SK-N-SH (cell line): ENCODE results near the gene IKZF1. TPM values are rescaled to one million over a fixed set of nuclear protein-coding genes. Genes with fewer than 3 reads are reported as not detected.

ENCODE experiments used
- CTCF ChIA-PET: fragments of 300-600, 350-600 bp; formaldehyde crosslinking; extraction: SDS; loops from one replicate; lab custom pipeline; 2021; lab: Yijun Ruan, JAX
- POLR2A ChIA-PET: fragments of 350-600 bp; sonication (Branson Sonifier 250); formaldehyde crosslinking; extraction: SDS; loops from one replicate; lab custom pipeline; 2020; ENCODE audit warnings: antibody characterized with exemption, inconsistent platforms; lab: Yijun Ruan, JAX
- DNase-seq: peaks from one replicate; pipeline ENCODE4 v3.0.0; 2012
- H2AFZ ChIP-seq: fragments of 200-600 bp; sonication (generic); 2 replicates; pipeline ENCODE4 v1.8.1; 2016; ENCODE audit warnings: antibody characterized with exemption, mild to moderate bottlenecking, low read depth
- H3F3A ChIP-seq: fragments of 200-600 bp; sonication (generic); replicated peaks from 2 replicates; pipeline ENCODE3; 2016; ENCODE audit warnings: antibody characterized with exemption, mild to moderate bottlenecking; ENCODE audit not compliant: insufficient read depth
- H3K27ac ChIP-seq, 2 experiments: fragments of 200-500 bp in 1 of 2; fragments of 200-600 bp in 1 of 2; sonication (Bioruptor generic) in 1 of 2; sonication (generic), shearing (Covaris generic) in 1 of 2; 2 replicates each; pipeline versions ENCODE4 v1.5.1 to v1.6.1; 2014 to 2016; ENCODE audit warnings: low read depth in 2 of 2, inconsistent platforms in 1 of 2, low read length in 1 of 2, mild to moderate bottlenecking in 1 of 2, mixed read lengths in 1 of 2
- H3K27me3 ChIP-seq: fragments of 200-600 bp; sonication (generic), shearing (Covaris generic); 2 replicates; pipeline ENCODE4 v1.6.1; 2016; ENCODE audit warnings: mixed run types; ENCODE audit not compliant: insufficient read depth
- H3K36me3 ChIP-seq, 2 experiments: fragments of 200-500 bp in 1 of 2; fragments of 200-600 bp in 1 of 2; sonication (Bioruptor generic) in 1 of 2; sonication (generic) in 1 of 2; replicated peaks in 1 of 2; 2 replicates each; pipeline versions ENCODE3 to v1.5.1; 2014 to 2016; ENCODE audit warnings: low read length in 1 of 2, mild to moderate bottlenecking in 1 of 2; ENCODE audit not compliant: insufficient read depth in 2 of 2, control insufficient read depth in 1 of 2
- H3K4me1 ChIP-seq, 2 experiments: fragments of 200-500 bp in 1 of 2; fragments of 200-600 bp in 1 of 2; sonication (Bioruptor generic) in 1 of 2; sonication (generic), shearing (Covaris generic) in 1 of 2; 2 replicates each; pipeline versions ENCODE4 v1.5.1 to v1.6.1; 2014 to 2016; ENCODE audit warnings: low read depth in 1 of 2, low read length in 1 of 2, mixed run types in 1 of 2; ENCODE audit not compliant: insufficient read depth in 2 of 2, control insufficient read depth in 1 of 2
- H3K4me2 ChIP-seq: fragments of 200-600 bp; sonication (generic), shearing (Covaris generic); 2 replicates; pipeline ENCODE4 v1.6.1; 2017; ENCODE audit warnings: mixed run types
- H3K4me3 ChIP-seq, 2 experiments: fragments of 200-500 bp in 1 of 2; fragments of 200-600 bp in 1 of 2; sonication (Bioruptor generic) in 1 of 2; sonication (generic), shearing (Covaris generic) in 1 of 2; 2 replicates each; pipeline versions ENCODE4 v1.5.1 to v1.8.1; 2014 to 2016; ENCODE audit warnings: low read depth in 2 of 2, inconsistent platforms in 1 of 2, low read length in 1 of 2, mild to moderate bottlenecking in 1 of 2, mixed read lengths in 1 of 2, moderate library complexity in 1 of 2
- H3K79me2 ChIP-seq: fragments of 200-600 bp; sonication (generic); 2 replicates; pipeline ENCODE4 v1.8.1; 2017; ENCODE audit warnings: mild to moderate bottlenecking; ENCODE audit not compliant: insufficient read depth
- H3K9ac ChIP-seq: fragments of 200-600 bp; sonication (generic); 2 replicates; pipeline ENCODE4 v1.6.1; 2017; ENCODE audit warnings: mixed run types
- H3K9me2 ChIP-seq: fragments of 200-600 bp; sonication (generic); 2 replicates; pipeline ENCODE4 v1.6.1; 2017; ENCODE audit warnings: mixed run types
- H3K9me3 ChIP-seq: fragments of 200-600 bp; sonication (generic); 2 replicates; pipeline ENCODE4 v1.6.1; 2017; ENCODE audit warnings: mixed run types, mild to moderate bottlenecking, moderate library complexity
- H4K20me1 ChIP-seq: fragments of 200-600 bp; sonication (generic); 2 replicates; pipeline ENCODE4 v1.6.1; 2017; ENCODE audit warnings: mild to moderate bottlenecking, mixed run types; ENCODE audit not compliant: insufficient read depth
- EP300 ChIP-seq, 2 experiments: IDR thresholded peaks; 2 replicates each; pipeline versions ENCODE4 v1.4.0 to v1.6.1; 2012; ENCODE audit warnings: borderline replicate concordance in 1 of 2, low read depth in 1 of 2, low read length in 1 of 2
- FOXM1 ChIP-seq: IDR thresholded peaks from 2 replicates; pipeline ENCODE4 v1.4.0; 2012; ENCODE audit warnings: low read depth, mild to moderate bottlenecking
- GABPA ChIP-seq: IDR thresholded peaks from 2 replicates; pipeline ENCODE4 v1.4.0; 2012; ENCODE audit warnings: low read depth, mild to moderate bottlenecking
- MEF2A ChIP-seq: IDR thresholded peaks from 2 replicates; pipeline ENCODE4 v1.4.0; 2012; ENCODE audit warnings: low read depth, borderline replicate concordance
- MXI1 ChIP-seq: IDR thresholded peaks from 2 replicates; pipeline ENCODE4 v1.6.1; 2012; ENCODE audit warnings: mild to moderate bottlenecking, low read depth, low read length, improper control_type of control experiment
- SIN3A ChIP-seq: IDR thresholded peaks from 2 replicates; pipeline ENCODE4 v1.6.1; 2012; ENCODE audit warnings: low read depth, mild to moderate bottlenecking, low read length, moderate library complexity, borderline replicate concordance
- TAF1 ChIP-seq: IDR thresholded peaks from 2 replicates; pipeline ENCODE4 v1.6.1; 2012; ENCODE audit warnings: low read depth, mild to moderate bottlenecking, low read length, moderate library complexity, borderline replicate concordance
- TEAD4 ChIP-seq: IDR thresholded peaks from 2 replicates; pipeline ENCODE4 v1.4.0; 2012; ENCODE audit warnings: mild to moderate bottlenecking, borderline replicate concordance; ENCODE audit not compliant: insufficient read depth
- YY1 ChIP-seq: IDR thresholded peaks from 2 replicates; pipeline ENCODE4 v1.4.0; 2012; ENCODE audit warnings: low read depth, mild to moderate bottlenecking
- WGBS: methylation state at CpG from one replicate; pipeline ENCODE4 v1.1.6; 2017; ENCODE audit warnings: low lambda C conversion rate; 5-methylcytosine and 5-hydroxymethylcytosine counted together
- polyA plus RNA-seq, 3 experiments: library from polyadenylated mRNA; depleted of rRNA; stranded (reverse); fragments of >200 nt; gene quantifications; 2 replicates each; pipeline ENCODE4 v1.2.3, GENCODE V29; 2012
- TF ChIP-seq, protein P1 (sequence below): IDR thresholded peaks from 2 replicates; pipeline ENCODE4 v1.6.1; 2012; ENCODE audit warnings: mild to moderate bottlenecking, low read depth, low read length, moderate library complexity
- TF ChIP-seq, protein P2 (sequence below): IDR thresholded peaks from 2 replicates; pipeline ENCODE4; 2012
- TF ChIP-seq, protein P3 (sequence below): fragments of 200-600 bp; sonication (generic); IDR thresholded peaks from 2 replicates; pipeline ENCODE4 v1.6.1; 2017; ENCODE audit warnings: antibody characterized with exemption, mild to moderate bottlenecking, moderate library complexity
- TF ChIP-seq, protein P4 (sequence below): IDR thresholded peaks from 2 replicates; pipeline ENCODE4 v1.4.0; 2012; ENCODE audit warnings: low read depth
- TF ChIP-seq, protein P5 (sequence below): IDR thresholded peaks from 2 replicates; pipeline ENCODE4 v1.4.0; 2012; ENCODE audit warnings: low read depth, borderline replicate concordance

Gene IKZF1
- polyA plus RNA-seq, 1 of the 3 experiments (the other 2 are of a cell fraction) = not detected

DNA sequence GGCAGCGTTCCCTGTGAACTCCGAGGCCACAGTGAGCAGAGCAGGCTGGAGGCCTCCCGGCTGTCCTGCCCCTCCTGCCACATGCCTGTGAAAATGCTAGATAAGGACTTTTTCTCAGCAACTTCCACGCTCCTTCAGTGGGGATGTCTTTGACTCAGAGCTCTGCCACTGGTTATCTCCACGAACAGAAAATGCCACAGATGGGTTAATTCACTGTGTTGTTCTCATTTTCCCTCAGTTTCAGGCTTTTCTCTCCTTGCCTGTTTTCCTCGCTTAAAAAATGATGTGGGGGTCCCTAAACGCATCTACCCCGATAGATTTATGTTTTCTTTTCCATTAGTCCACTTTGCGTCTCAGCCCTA, 51.3 kb downstream of the IKZF1 start (continued):
- TF ChIP-seq, protein P1, sequence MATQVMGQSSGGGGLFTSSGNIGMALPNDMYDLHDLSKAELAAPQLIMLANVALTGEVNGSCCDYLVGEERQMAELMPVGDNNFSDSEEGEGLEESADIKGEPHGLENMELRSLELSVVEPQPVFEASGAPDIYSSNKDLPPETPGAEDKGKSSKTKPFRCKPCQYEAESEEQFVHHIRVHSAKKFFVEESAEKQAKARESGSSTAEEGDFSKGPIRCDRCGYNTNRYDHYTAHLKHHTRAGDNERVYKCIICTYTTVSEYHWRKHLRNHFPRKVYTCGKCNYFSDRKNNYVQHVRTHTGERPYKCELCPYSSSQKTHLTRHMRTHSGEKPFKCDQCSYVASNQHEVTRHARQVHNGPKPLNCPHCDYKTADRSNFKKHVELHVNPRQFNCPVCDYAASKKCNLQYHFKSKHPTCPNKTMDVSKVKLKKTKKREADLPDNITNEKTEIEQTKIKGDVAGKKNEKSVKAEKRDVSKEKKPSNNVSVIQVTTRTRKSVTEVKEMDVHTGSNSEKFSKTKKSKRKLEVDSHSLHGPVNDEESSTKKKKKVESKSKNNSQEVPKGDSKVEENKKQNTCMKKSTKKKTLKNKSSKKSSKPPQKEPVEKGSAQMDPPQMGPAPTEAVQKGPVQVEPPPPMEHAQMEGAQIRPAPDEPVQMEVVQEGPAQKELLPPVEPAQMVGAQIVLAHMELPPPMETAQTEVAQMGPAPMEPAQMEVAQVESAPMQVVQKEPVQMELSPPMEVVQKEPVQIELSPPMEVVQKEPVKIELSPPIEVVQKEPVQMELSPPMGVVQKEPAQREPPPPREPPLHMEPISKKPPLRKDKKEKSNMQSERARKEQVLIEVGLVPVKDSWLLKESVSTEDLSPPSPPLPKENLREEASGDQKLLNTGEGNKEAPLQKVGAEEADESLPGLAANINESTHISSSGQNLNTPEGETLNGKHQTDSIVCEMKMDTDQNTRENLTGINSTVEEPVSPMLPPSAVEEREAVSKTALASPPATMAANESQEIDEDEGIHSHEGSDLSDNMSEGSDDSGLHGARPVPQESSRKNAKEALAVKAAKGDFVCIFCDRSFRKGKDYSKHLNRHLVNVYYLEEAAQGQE = no peak

DNA sequence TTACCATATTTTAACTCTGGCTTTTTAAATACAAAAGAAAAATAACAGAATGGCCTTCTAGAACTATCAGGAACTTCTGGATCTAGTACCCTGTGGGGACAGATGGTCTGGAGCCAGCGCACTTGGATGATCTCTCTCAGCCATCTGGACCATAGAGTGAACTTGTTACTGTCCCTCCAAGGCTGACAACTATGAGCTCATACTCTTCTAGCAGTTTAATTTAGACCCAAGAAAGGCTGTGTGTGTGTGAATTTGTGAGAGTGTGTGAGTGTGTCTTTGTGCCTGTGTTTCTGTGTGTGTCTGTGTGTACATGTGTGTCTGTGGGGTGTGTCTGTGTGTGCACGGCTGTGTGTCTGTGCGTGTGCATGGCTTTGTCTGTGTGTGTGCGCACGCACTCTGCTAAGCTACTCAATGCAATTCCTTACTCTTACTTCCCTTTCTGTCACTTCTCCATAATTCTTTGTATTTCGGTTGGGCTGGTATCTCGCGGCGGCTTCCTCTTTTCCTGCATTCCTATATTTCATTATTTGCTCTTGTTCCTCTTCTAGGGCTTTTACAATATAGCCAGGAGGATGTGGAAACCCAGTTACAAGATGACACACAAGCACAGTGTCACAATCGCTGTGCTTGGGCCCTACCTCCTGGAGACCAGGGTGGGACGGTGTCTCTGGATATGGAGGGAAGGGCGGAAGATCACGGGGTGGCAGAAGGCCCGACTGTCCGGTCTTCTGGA, 51.9 kb downstream of the IKZF1 start:
- Histone ChIP-seq H3K9me2 (no peaks in the 10 kb centered on the region), H3K9me3 (no peaks in the 10 kb centered on the region), H4K20me1 (no peaks in the 10 kb centered on the region), H2AFZ (no peak overlapping the region), H3K27me3 (0 out of 2 replicates have a peak, but pooled peaks cover 4% of the 10 kb centered on the region), H3F3A (no peaks in the 10 kb centered on the region), H3K79me2 (no peaks in the 10 kb centered on the region), H3K27ac (no peak overlapping the region), H3K4me1 (peaks cover 0 to 11% of the 10 kb centered on the region in 2 experiments; a peak in 1 of 4 replicates), H3K36me3 (no peaks in the 10 kb centered on the region), H3K4me2 (no peak overlapping the region), H3K4me3 (no peak overlapping the region), H3K9ac (no peak overlapping the region)
- no peak for DNase-seq
- 76% methylated on average over 15 of the region's 15 CpGs for WGBS
- ChIA-PET POLR2A (no interaction called here), CTCF (no interaction called here)
- TF ChIP-seq TAF1 (no peak), FOXM1 (no peak), SIN3A (no peak), GABPA (no peak), TEAD4 (no peak), YY1 (no peak), MXI1 (no peak), EP300 (IDR thresholded peaks at IDR 0.05; ENCODE audit: borderline replicate concordance in 1 of 2, low read depth in 1 of 2, low read length in 1 of 2) (no peak), MEF2A (no peak)
- TF ChIP-seq, protein P1 = no peak
- TF ChIP-seq, protein P2, sequence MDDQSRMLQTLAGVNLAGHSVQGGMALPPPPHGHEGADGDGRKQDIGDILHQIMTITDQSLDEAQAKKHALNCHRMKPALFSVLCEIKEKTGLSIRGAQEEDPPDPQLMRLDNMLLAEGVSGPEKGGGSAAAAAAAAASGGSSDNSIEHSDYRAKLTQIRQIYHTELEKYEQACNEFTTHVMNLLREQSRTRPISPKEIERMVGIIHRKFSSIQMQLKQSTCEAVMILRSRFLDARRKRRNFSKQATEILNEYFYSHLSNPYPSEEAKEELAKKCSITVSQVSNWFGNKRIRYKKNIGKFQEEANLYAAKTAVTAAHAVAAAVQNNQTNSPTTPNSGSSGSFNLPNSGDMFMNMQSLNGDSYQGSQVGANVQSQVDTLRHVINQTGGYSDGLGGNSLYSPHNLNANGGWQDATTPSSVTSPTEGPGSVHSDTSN = no peak
- TF ChIP-seq, protein P3, sequence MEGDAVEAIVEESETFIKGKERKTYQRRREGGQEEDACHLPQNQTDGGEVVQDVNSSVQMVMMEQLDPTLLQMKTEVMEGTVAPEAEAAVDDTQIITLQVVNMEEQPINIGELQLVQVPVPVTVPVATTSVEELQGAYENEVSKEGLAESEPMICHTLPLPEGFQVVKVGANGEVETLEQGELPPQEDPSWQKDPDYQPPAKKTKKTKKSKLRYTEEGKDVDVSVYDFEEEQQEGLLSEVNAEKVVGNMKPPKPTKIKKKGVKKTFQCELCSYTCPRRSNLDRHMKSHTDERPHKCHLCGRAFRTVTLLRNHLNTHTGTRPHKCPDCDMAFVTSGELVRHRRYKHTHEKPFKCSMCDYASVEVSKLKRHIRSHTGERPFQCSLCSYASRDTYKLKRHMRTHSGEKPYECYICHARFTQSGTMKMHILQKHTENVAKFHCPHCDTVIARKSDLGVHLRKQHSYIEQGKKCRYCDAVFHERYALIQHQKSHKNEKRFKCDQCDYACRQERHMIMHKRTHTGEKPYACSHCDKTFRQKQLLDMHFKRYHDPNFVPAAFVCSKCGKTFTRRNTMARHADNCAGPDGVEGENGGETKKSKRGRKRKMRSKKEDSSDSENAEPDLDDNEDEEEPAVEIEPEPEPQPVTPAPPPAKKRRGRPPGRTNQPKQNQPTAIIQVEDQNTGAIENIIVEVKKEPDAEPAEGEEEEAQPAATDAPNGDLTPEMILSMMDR = no peak
- TF ChIP-seq, protein P4, sequence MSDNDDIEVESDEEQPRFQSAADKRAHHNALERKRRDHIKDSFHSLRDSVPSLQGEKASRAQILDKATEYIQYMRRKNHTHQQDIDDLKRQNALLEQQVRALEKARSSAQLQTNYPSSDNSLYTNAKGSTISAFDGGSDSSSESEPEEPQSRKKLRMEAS = no peak
- TF ChIP-seq, protein P5, sequence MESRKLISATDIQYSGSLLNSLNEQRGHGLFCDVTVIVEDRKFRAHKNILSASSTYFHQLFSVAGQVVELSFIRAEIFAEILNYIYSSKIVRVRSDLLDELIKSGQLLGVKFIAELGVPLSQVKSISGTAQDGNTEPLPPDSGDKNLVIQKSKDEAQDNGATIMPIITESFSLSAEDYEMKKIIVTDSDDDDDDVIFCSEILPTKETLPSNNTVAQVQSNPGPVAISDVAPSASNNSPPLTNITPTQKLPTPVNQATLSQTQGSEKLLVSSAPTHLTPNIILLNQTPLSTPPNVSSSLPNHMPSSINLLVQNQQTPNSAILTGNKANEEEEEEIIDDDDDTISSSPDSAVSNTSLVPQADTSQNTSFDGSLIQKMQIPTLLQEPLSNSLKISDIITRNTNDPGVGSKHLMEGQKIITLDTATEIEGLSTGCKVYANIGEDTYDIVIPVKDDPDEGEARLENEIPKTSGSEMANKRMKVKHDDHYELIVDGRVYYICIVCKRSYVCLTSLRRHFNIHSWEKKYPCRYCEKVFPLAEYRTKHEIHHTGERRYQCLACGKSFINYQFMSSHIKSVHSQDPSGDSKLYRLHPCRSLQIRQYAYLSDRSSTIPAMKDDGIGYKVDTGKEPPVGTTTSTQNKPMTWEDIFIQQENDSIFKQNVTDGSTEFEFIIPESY = no peak
